ENCODE measurements around the gene NXPE4. TPM values are rescaled to one million over a fixed set of nuclear protein-coding genes. Genes with fewer than 3 reads are reported as not detected.

The NXPE4 gene
- total RNA-seq, 1 experiment from 2014 or later, result not detected

GRCh38 chr11:114571712-114572111 is 23.9 kb downstream of the NXPE4 start:
- DNase-seq (ENCODE audit: low read depth, low spot score), result no peak

DNA sequence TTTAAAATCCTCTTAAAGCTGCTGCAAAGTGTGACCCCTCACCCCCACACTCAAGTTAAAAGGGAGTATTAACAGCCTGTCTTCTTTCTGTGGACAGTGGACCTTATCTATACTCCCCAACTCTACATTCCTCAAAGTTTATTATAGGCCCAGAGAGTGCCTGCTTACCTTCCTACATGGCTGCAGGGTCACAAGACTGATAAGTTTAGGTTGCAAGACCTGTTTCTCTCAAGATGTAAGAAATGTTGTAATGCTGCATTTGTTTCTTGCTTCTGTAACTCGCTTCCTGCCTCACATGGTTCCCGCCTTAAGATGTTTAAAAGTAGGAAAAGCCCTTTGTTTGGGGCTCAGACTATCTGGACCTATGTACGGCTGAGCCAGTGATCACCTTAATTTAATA is 25.8 kb downstream of the NXPE4 start:
- ChIA-PET POLR2A (no interaction called here), CTCF (no interaction called here)
- no peak overlapping the region for H3K4me3 ChIP-seq (ENCODE audit: low read depth in 2 of 2, low read length in 2 of 2)
- no peaks in the 10 kb centered on the region for H3K27me3 ChIP-seq (ENCODE audit: control insufficient read depth, insufficient read depth, low read length)
- intact Hi-C loops (cut with micrococcal nuclease; ENCODE audit: unreplicated experiment) (no loop called here), in situ Hi-C loops (cut with HindIII; ENCODE audit: low pct_unique_long_range_greater_than_20kb, low sequenced_read_pairs) (no loop called here)
- DNase-seq (ENCODE audit: low read depth, low spot score) (no peak), ATAC-seq (no peak)
- no peak overlapping the region for H3K27ac ChIP-seq (ENCODE audit: low read length)
- no peaks in the 10 kb centered on the region for H3K9me3 ChIP-seq (ENCODE audit: control insufficient read depth, insufficient read depth, low read depth, low read length)
- no peaks in the 10 kb centered on the region for H3K4me1 ChIP-seq (ENCODE audit: control insufficient read depth, insufficient read depth, low read length)
- no TSS peak for BruUV-seq (replicated peaks)
- no peaks in the 10 kb centered on the region for H3K36me3 ChIP-seq (ENCODE audit: control insufficient read depth, insufficient read depth, low read length)
- no peak for TF ChIP-seq TCF7L2 (IDR thresholded peaks at IDR 0.05; ENCODE audit: low read depth, low read length)
- TF ChIP-seq, protein P1, sequence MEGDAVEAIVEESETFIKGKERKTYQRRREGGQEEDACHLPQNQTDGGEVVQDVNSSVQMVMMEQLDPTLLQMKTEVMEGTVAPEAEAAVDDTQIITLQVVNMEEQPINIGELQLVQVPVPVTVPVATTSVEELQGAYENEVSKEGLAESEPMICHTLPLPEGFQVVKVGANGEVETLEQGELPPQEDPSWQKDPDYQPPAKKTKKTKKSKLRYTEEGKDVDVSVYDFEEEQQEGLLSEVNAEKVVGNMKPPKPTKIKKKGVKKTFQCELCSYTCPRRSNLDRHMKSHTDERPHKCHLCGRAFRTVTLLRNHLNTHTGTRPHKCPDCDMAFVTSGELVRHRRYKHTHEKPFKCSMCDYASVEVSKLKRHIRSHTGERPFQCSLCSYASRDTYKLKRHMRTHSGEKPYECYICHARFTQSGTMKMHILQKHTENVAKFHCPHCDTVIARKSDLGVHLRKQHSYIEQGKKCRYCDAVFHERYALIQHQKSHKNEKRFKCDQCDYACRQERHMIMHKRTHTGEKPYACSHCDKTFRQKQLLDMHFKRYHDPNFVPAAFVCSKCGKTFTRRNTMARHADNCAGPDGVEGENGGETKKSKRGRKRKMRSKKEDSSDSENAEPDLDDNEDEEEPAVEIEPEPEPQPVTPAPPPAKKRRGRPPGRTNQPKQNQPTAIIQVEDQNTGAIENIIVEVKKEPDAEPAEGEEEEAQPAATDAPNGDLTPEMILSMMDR (IDR thresholded peaks at IDR 0.05), result no peak
- TF ChIP-seq POLR2AphosphoS5 (IDR thresholded peaks at IDR 0.05; ENCODE audit: low read depth, low read length), result no peak
- TF ChIP-seq, protein P2, sequence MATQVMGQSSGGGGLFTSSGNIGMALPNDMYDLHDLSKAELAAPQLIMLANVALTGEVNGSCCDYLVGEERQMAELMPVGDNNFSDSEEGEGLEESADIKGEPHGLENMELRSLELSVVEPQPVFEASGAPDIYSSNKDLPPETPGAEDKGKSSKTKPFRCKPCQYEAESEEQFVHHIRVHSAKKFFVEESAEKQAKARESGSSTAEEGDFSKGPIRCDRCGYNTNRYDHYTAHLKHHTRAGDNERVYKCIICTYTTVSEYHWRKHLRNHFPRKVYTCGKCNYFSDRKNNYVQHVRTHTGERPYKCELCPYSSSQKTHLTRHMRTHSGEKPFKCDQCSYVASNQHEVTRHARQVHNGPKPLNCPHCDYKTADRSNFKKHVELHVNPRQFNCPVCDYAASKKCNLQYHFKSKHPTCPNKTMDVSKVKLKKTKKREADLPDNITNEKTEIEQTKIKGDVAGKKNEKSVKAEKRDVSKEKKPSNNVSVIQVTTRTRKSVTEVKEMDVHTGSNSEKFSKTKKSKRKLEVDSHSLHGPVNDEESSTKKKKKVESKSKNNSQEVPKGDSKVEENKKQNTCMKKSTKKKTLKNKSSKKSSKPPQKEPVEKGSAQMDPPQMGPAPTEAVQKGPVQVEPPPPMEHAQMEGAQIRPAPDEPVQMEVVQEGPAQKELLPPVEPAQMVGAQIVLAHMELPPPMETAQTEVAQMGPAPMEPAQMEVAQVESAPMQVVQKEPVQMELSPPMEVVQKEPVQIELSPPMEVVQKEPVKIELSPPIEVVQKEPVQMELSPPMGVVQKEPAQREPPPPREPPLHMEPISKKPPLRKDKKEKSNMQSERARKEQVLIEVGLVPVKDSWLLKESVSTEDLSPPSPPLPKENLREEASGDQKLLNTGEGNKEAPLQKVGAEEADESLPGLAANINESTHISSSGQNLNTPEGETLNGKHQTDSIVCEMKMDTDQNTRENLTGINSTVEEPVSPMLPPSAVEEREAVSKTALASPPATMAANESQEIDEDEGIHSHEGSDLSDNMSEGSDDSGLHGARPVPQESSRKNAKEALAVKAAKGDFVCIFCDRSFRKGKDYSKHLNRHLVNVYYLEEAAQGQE (IDR thresholded peaks at IDR 0.05; ENCODE audit: insufficient read depth in 1 of 2, low read depth in 2 of 2, low read length in 1 of 2), result no peak
- no peak for TF ChIP-seq SIN3A (IDR thresholded peaks at IDR 0.05; ENCODE audit: borderline replicate concordance, insufficient read depth, low read depth, low read length)

More at GRCh38 chr11:114571712-114572111, 23.9 kb downstream of the NXPE4 start:
- CTCF ChIA-PET, result no interaction called here
- TF ChIP-seq POLR2AphosphoS5 (IDR thresholded peaks at IDR 0.05; ENCODE audit: low read depth, low read length) (no peak), SIN3A (IDR thresholded peaks at IDR 0.05; ENCODE audit: borderline replicate concordance, insufficient read depth, low read depth, low read length) (no peak), TCF7L2 (IDR thresholded peaks at IDR 0.05; ENCODE audit: low read depth, low read length) (no peak)
- TF ChIP-seq, protein P2 (IDR thresholded peaks at IDR 0.05; ENCODE audit: insufficient read depth in 1 of 2, low read depth in 2 of 2, low read length in 1 of 2), result no peak
- TF ChIP-seq, protein P1 (IDR thresholded peaks at IDR 0.05), result no peak
- intact Hi-C loops (cut with micrococcal nuclease; ENCODE audit: unreplicated experiment) (no loop called here), in situ Hi-C loops (cut with HindIII; ENCODE audit: low pct_unique_long_range_greater_than_20kb, low sequenced_read_pairs) (no loop called here)
- Histone ChIP-seq H3K27ac (ENCODE audit: low read length) (no peak overlapping the region), H3K4me3 (ENCODE audit: low read depth in 2 of 2, low read length in 2 of 2) (no peak overlapping the region), H3K9me3 (ENCODE audit: control insufficient read depth, insufficient read depth, low read depth, low read length) (no peaks in the 10 kb centered on the region), H3K27me3 (ENCODE audit: control insufficient read depth, insufficient read depth, low read length) (no peaks in the 10 kb centered on the region), H3K4me1 (ENCODE audit: control insufficient read depth, insufficient read depth, low read length) (no peaks in the 10 kb centered on the region), H3K36me3 (ENCODE audit: control insufficient read depth, insufficient read depth, low read length) (no peaks in the 10 kb centered on the region)
- no TSS peak for BruUV-seq (replicated peaks)
- ATAC-seq, result no peak
- POLR2A ChIA-PET, result interaction anchor here (1.0 kb wide), 1 partner anchor 85 kb away, joined by 3 read pairs; no protein-coding TSS in a partner anchor

Data from Panc1 (cell line).